SK-N-SH (cell line): ENCODE measurements around the gene C1S. TPM values are rescaled to one million over a fixed set of nuclear protein-coding genes. Genes with fewer than 3 reads are reported as not detected.

Experiments used
- CTCF ChIA-PET: fragments of 300-600, 350-600 bp; formaldehyde crosslinking; extraction: SDS; loops from one replicate; lab custom pipeline; 2021; lab: Yijun Ruan, JAX
- POLR2A ChIA-PET: fragments of 350-600 bp; sonication (Branson Sonifier 250); formaldehyde crosslinking; extraction: SDS; loops from one replicate; lab custom pipeline; 2020; ENCODE audit warnings: antibody characterized with exemption, inconsistent platforms; lab: Yijun Ruan, JAX
- DNase-seq: peaks from one replicate; pipeline ENCODE4 v3.0.0; 2012
- H2AFZ ChIP-seq: fragments of 200-600 bp; sonication (generic); 2 replicates; pipeline ENCODE4 v1.8.1; 2016; ENCODE audit warnings: antibody characterized with exemption, mild to moderate bottlenecking, low read depth
- H3F3A ChIP-seq: fragments of 200-600 bp; sonication (generic); replicated peaks from 2 replicates; pipeline ENCODE3; 2016; ENCODE audit warnings: antibody characterized with exemption, mild to moderate bottlenecking; ENCODE audit not compliant: insufficient read depth
- H3K27ac ChIP-seq, 2 experiments: fragments of 200-500 bp in 1 of 2; fragments of 200-600 bp in 1 of 2; sonication (Bioruptor generic) in 1 of 2; sonication (generic), shearing (Covaris generic) in 1 of 2; 2 replicates each; pipeline versions ENCODE4 v1.5.1 to v1.6.1; 2014 to 2016; ENCODE audit warnings: low read depth in 2 of 2, inconsistent platforms in 1 of 2, low read length in 1 of 2, mild to moderate bottlenecking in 1 of 2, mixed read lengths in 1 of 2
- H3K27me3 ChIP-seq: fragments of 200-600 bp; sonication (generic), shearing (Covaris generic); 2 replicates; pipeline ENCODE4 v1.6.1; 2016; ENCODE audit warnings: mixed run types; ENCODE audit not compliant: insufficient read depth
- H3K36me3 ChIP-seq, 2 experiments: fragments of 200-500 bp in 1 of 2; fragments of 200-600 bp in 1 of 2; sonication (Bioruptor generic) in 1 of 2; sonication (generic) in 1 of 2; replicated peaks in 1 of 2; 2 replicates each; pipeline versions ENCODE3 to v1.5.1; 2014 to 2016; ENCODE audit warnings: low read length in 1 of 2, mild to moderate bottlenecking in 1 of 2; ENCODE audit not compliant: insufficient read depth in 2 of 2, control insufficient read depth in 1 of 2
- H3K4me1 ChIP-seq, 2 experiments: fragments of 200-500 bp in 1 of 2; fragments of 200-600 bp in 1 of 2; sonication (Bioruptor generic) in 1 of 2; sonication (generic), shearing (Covaris generic) in 1 of 2; 2 replicates each; pipeline versions ENCODE4 v1.5.1 to v1.6.1; 2014 to 2016; ENCODE audit warnings: low read depth in 1 of 2, low read length in 1 of 2, mixed run types in 1 of 2; ENCODE audit not compliant: insufficient read depth in 2 of 2, control insufficient read depth in 1 of 2
- H3K4me2 ChIP-seq: fragments of 200-600 bp; sonication (generic), shearing (Covaris generic); 2 replicates; pipeline ENCODE4 v1.6.1; 2017; ENCODE audit warnings: mixed run types
- H3K4me3 ChIP-seq, 2 experiments: fragments of 200-500 bp in 1 of 2; fragments of 200-600 bp in 1 of 2; sonication (Bioruptor generic) in 1 of 2; sonication (generic), shearing (Covaris generic) in 1 of 2; 2 replicates each; pipeline versions ENCODE4 v1.5.1 to v1.8.1; 2014 to 2016; ENCODE audit warnings: low read depth in 2 of 2, inconsistent platforms in 1 of 2, low read length in 1 of 2, mild to moderate bottlenecking in 1 of 2, mixed read lengths in 1 of 2, moderate library complexity in 1 of 2
- H3K79me2 ChIP-seq: fragments of 200-600 bp; sonication (generic); 2 replicates; pipeline ENCODE4 v1.8.1; 2017; ENCODE audit warnings: mild to moderate bottlenecking; ENCODE audit not compliant: insufficient read depth
- H3K9ac ChIP-seq: fragments of 200-600 bp; sonication (generic); 2 replicates; pipeline ENCODE4 v1.6.1; 2017; ENCODE audit warnings: mixed run types
- H3K9me2 ChIP-seq: fragments of 200-600 bp; sonication (generic); 2 replicates; pipeline ENCODE4 v1.6.1; 2017; ENCODE audit warnings: mixed run types
- H3K9me3 ChIP-seq: fragments of 200-600 bp; sonication (generic); 2 replicates; pipeline ENCODE4 v1.6.1; 2017; ENCODE audit warnings: mixed run types, mild to moderate bottlenecking, moderate library complexity
- H4K20me1 ChIP-seq: fragments of 200-600 bp; sonication (generic); 2 replicates; pipeline ENCODE4 v1.6.1; 2017; ENCODE audit warnings: mild to moderate bottlenecking, mixed run types; ENCODE audit not compliant: insufficient read depth
- CTCF ChIP-seq: fragments of 200-600 bp; sonication (generic); IDR thresholded peaks from 2 replicates; pipeline ENCODE4 v1.6.1; 2017; ENCODE audit warnings: antibody characterized with exemption, mild to moderate bottlenecking, moderate library complexity
- ELF1 ChIP-seq: IDR thresholded peaks from 2 replicates; pipeline ENCODE4 v1.4.0; 2012
- EZH2phosphoT487 ChIP-seq: fragments of 200-600 bp; sonication (generic); IDR thresholded peaks from 2 replicates; pipeline ENCODE4 v1.6.1; 2017; ENCODE audit warnings: low read depth, mixed run types, mild to moderate bottlenecking, antibody characterized with exemption, moderate library complexity, borderline replicate concordance
- FOSL2 ChIP-seq: IDR thresholded peaks from 2 replicates; pipeline ENCODE4 v1.4.0; 2012; ENCODE audit warnings: low read depth, mild to moderate bottlenecking, moderate library complexity, borderline replicate concordance
- GATA2 ChIP-seq: sonication (generic); formaldehyde crosslinking; IDR thresholded peaks from 2 replicates; pipeline ENCODE4 v1.5.0; 2020; ENCODE audit warnings: mild to moderate bottlenecking, missing genetic modification reagents
- JUND ChIP-seq: IDR thresholded peaks from 2 replicates; pipeline ENCODE4 v1.4.0; 2012
- NRF1 ChIP-seq: IDR thresholded peaks from 2 replicates; pipeline ENCODE4 v1.6.1; 2012; ENCODE audit warnings: low read depth, mild to moderate bottlenecking, low read length
- PBX3 ChIP-seq: IDR thresholded peaks from 2 replicates; pipeline ENCODE4; 2012
- POLR2AphosphoS5 ChIP-seq: IDR thresholded peaks from 2 replicates; pipeline ENCODE4 v1.6.1; 2012; ENCODE audit warnings: low read depth, low read length
- SIN3A ChIP-seq: IDR thresholded peaks from 2 replicates; pipeline ENCODE4 v1.6.1; 2012; ENCODE audit warnings: low read depth, mild to moderate bottlenecking, low read length, moderate library complexity, borderline replicate concordance
- TEAD4 ChIP-seq: IDR thresholded peaks from 2 replicates; pipeline ENCODE4 v1.4.0; 2012; ENCODE audit warnings: mild to moderate bottlenecking, borderline replicate concordance; ENCODE audit not compliant: insufficient read depth
- WGBS: methylation state at CpG from one replicate; pipeline ENCODE4 v1.1.6; 2017; ENCODE audit warnings: low lambda C conversion rate; 5-methylcytosine and 5-hydroxymethylcytosine counted together
- polyA plus RNA-seq, 3 experiments: library from polyadenylated mRNA; depleted of rRNA; stranded (reverse); fragments of >200 nt; gene quantifications; 2 replicates each; pipeline ENCODE4 v1.2.3, GENCODE V29; 2012
- TF ChIP-seq, protein P1 (sequence below): IDR thresholded peaks from 2 replicates; pipeline ENCODE4 v1.6.1; 2012; ENCODE audit warnings: mild to moderate bottlenecking, low read depth, low read length, moderate library complexity
- TF ChIP-seq, protein P2 (sequence below): fragments of 150-350 bp; IDR thresholded peaks from 2 replicates; pipeline ENCODE4 v1.6.1; 2016; ENCODE audit warnings: mild to moderate bottlenecking, low read depth, low read length
- TF ChIP-seq, protein P3 (sequence below): fragments of 150-350 bp; IDR thresholded peaks from 2 replicates; pipeline ENCODE4 v1.6.1; 2017; ENCODE audit warnings: antibody characterized with exemption, low read length, low read depth, borderline replicate concordance

The C1S gene
- polyA plus RNA-seq, 1 of the 3 experiments (the other 2 are of a cell fraction), result 14.5 TPM

GRCh38 chr12:7114008-7114407, 53.5 kb downstream of the C1S start:
- CTCF ChIA-PET, result interaction anchor here (0.6 to 4.4 kb wide), 40 partner anchors 10 to 537 kb away, joined by 3 to 39 read pairs (median 5); partner anchors contain the start of genes C12orf57, C1R, C1S and LPCAT3
- WGBS, result 70% methylated on average over 11 of the region's 11 CpGs
- H3K9me2 ChIP-seq, result no peaks in the 10 kb centered on the region
- H3K36me3 ChIP-seq, result no peaks in the 10 kb centered on the region
- H3K27ac ChIP-seq, result no peak overlapping the region
- no peak overlapping the region for H2AFZ ChIP-seq
- H3K4me2 ChIP-seq, result no peak overlapping the region
- no peaks in the 10 kb centered on the region for H3K79me2 ChIP-seq
- peaks cover 0 to 13% of the 10 kb centered on the region in 2 experiments; a peak in 2 of 4 replicates for H3K4me1 ChIP-seq
- no peaks in the 10 kb centered on the region for H3K9me3 ChIP-seq
- peaks cover 10% of the 10 kb centered on the region; the same call in 1 of the 2 replicates for H3K27me3 ChIP-seq
- TF ChIP-seq, protein P1, sequence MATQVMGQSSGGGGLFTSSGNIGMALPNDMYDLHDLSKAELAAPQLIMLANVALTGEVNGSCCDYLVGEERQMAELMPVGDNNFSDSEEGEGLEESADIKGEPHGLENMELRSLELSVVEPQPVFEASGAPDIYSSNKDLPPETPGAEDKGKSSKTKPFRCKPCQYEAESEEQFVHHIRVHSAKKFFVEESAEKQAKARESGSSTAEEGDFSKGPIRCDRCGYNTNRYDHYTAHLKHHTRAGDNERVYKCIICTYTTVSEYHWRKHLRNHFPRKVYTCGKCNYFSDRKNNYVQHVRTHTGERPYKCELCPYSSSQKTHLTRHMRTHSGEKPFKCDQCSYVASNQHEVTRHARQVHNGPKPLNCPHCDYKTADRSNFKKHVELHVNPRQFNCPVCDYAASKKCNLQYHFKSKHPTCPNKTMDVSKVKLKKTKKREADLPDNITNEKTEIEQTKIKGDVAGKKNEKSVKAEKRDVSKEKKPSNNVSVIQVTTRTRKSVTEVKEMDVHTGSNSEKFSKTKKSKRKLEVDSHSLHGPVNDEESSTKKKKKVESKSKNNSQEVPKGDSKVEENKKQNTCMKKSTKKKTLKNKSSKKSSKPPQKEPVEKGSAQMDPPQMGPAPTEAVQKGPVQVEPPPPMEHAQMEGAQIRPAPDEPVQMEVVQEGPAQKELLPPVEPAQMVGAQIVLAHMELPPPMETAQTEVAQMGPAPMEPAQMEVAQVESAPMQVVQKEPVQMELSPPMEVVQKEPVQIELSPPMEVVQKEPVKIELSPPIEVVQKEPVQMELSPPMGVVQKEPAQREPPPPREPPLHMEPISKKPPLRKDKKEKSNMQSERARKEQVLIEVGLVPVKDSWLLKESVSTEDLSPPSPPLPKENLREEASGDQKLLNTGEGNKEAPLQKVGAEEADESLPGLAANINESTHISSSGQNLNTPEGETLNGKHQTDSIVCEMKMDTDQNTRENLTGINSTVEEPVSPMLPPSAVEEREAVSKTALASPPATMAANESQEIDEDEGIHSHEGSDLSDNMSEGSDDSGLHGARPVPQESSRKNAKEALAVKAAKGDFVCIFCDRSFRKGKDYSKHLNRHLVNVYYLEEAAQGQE, result no peak
- TF ChIP-seq ELF1, result no peak
- no peak for TF ChIP-seq JUND
- TF ChIP-seq EZH2phosphoT487, result no peak
- no peak for TF ChIP-seq TEAD4
- TF ChIP-seq GATA2 (CRISPR knock-in tag), result no peak
- no peak for TF ChIP-seq FOSL2
- no peak for TF ChIP-seq PBX3
- TF ChIP-seq, protein P2, sequence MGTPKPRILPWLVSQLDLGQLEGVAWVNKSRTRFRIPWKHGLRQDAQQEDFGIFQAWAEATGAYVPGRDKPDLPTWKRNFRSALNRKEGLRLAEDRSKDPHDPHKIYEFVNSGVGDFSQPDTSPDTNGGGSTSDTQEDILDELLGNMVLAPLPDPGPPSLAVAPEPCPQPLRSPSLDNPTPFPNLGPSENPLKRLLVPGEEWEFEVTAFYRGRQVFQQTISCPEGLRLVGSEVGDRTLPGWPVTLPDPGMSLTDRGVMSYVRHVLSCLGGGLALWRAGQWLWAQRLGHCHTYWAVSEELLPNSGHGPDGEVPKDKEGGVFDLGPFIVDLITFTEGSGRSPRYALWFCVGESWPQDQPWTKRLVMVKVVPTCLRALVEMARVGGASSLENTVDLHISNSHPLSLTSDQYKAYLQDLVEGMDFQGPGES, result no peak
- TF ChIP-seq SIN3A, result no peak
- TF ChIP-seq, protein P3, sequence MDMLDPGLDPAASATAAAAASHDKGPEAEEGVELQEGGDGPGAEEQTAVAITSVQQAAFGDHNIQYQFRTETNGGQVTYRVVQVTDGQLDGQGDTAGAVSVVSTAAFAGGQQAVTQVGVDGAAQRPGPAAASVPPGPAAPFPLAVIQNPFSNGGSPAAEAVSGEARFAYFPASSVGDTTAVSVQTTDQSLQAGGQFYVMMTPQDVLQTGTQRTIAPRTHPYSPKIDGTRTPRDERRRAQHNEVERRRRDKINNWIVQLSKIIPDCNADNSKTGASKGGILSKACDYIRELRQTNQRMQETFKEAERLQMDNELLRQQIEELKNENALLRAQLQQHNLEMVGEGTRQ, result no peak
- no peak for TF ChIP-seq POLR2AphosphoS5
- no peak for TF ChIP-seq CTCF
- TF ChIP-seq NRF1, result no peak
- H3F3A ChIP-seq, result no peaks in the 10 kb centered on the region
- no peak overlapping the region for H3K4me3 ChIP-seq
- POLR2A ChIA-PET, result no interaction called here
- no peaks in the 10 kb centered on the region for H4K20me1 ChIP-seq
- H3K9ac ChIP-seq, result no peak overlapping the region
- DNase-seq, result no peak
